Left forelimb (tissue), 1 donor: ENCODE data around the gene OBSCN.

Experiments
- DNase-seq: peaks from one replicate; pipeline ENCODE4 v3.0.0-alpha.2; 2018; ENCODE audit warnings: low spot score

OBSCN gene

GRCh38 chr1:228379666-228380065 is 171.8 kb downstream of the OBSCN start:
- DNase-seq, result no peak

GRCh38 chr1:228381356-228381755 is 173.5 kb downstream of the OBSCN start:
- DNase-seq, result no peak

- no peak for DNase-seq
These were observed 175.9 kb downstream of the OBSCN start for GRCh38 chr1:228383773-228384172.

- DNase-seq, result no peak
These were observed 177.4 kb downstream of the OBSCN start for GRCh38 chr1:228385232-228385631.

- no peak for DNase-seq
These were observed 179.5 kb downstream of the OBSCN start for GRCh38 chr1:228387321-228387720.

- peak; percentile 41 for DNase-seq
These were observed 182.8 kb downstream of the OBSCN start for GRCh38 chr1:228390649-228391048.

- peak; percentile 54 for DNase-seq
These were observed 183.7 kb downstream of the OBSCN start for GRCh38 chr1:228391411-228392020.

GRCh38 chr1:228392111-228392936 is 184.5 kb downstream of the OBSCN start:
- DNase-seq, result no peak

GRCh38 chr1:228393268-228393701 is 185.4 kb downstream of the OBSCN start:
- DNase-seq, result peak; percentile 62

- peak; percentile 41 for DNase-seq
These were observed 186.1 kb downstream of the OBSCN start for GRCh38 chr1:228393811-228394570.

GRCh38 chr1:228394571-228395394 is 186.9 kb downstream of the OBSCN start:
- peak; percentile 56 for DNase-seq

GRCh38 chr1:228396770-228397662 is 189.2 kb downstream of the OBSCN start:
- DNase-seq, result peak; percentile 61

GRCh38 chr1:228397966-228398365 is 190.1 kb downstream of the OBSCN start:
- no peak for DNase-seq

- DNase-seq, result peak; percentile 46
These were observed 191.1 kb downstream of the OBSCN start for GRCh38 chr1:228398741-228399461.

GRCh38 chr1:228399531-228400236 is 191.8 kb downstream of the OBSCN start:
- DNase-seq, result peak; percentile 37

- peak; percentile 38 for DNase-seq
These were observed 192.4 kb downstream of the OBSCN start for GRCh38 chr1:228400237-228400651.

- DNase-seq, result peak; percentile 37
These were observed 193.0 kb downstream of the OBSCN start for GRCh38 chr1:228400692-228401454.

- DNase-seq, result peak; percentile 55
These were observed 194.2 kb downstream of the OBSCN start for GRCh38 chr1:228401782-228402640.
